Right lobe of liver (tissue), 6 donors: ENCODE data around the gene ALK. TPM values are rescaled to one million over a fixed set of nuclear protein-coding genes. Genes with fewer than 3 reads are reported as not detected.

Experiments
- ATAC-seq, 4 donors: fragments of 200-7000 bp; cut with Tn5 transposase; one replicate each; pipeline ENCODE4 v1.9.1; 2020; ENCODE audit warnings: mild to moderate bottlenecking in 4 of 4, moderate library complexity in 4 of 4
- DNase-seq, 3 donors: peaks; one replicate each; pipeline ENCODE4 v3.0.0-alpha.2; 2020
- H3K27ac ChIP-seq, 3 donors: fragments of 200-600 bp; one replicate each; pipeline ENCODE4 v1.8.0; 2022
- H3K27me3 ChIP-seq, 2 donors: fragments of 200-600 bp; one replicate each; pipeline ENCODE4 v1.8.0; 2022
- H3K36me3 ChIP-seq, 4 donors: fragments of 200-600 bp; sonication (generic) in 1 of 4; one replicate each; pipeline versions ENCODE4 v1.5.1 to v1.8.0; 2017 to 2022; ENCODE audit warnings: control low read depth in 1 of 4
- H3K4me1 ChIP-seq, 4 donors: fragments of 200-600 bp; sonication (generic) in 1 of 4; one replicate each; pipeline versions ENCODE4 v1.5.1 to v1.8.0; 2017 to 2022; ENCODE audit warnings: control low read depth in 1 of 4
- H3K4me3 ChIP-seq, 3 donors: fragments of 200-600 bp; one replicate each; pipeline ENCODE4 v1.8.0; 2022
- H3K9me3 ChIP-seq, 4 donors: fragments of 200-600 bp; sonication (generic) in 1 of 4; one replicate each; pipeline versions ENCODE4 v1.5.1 to v1.8.0; 2017 to 2022; ENCODE audit warnings: control low read depth in 1 of 4
- POLR2A ChIP-seq: fragments of 450-650 bp; IDR thresholded peaks from one replicate; pipeline ENCODE4 v1.6.1; 2017; ENCODE audit warnings: antibody characterized with exemption, mild to moderate bottlenecking
- whole genome bisulfite sequencing: methylation state at CpG from one replicate; pipeline ENCODE4 v1.1.6; 2018; ENCODE audit warnings: low coverage, low lambda C conversion rate; ENCODE audit not compliant: insufficient coverage; ENCODE audit errors: missing lambda C conversion rate; 5-methylcytosine and 5-hydroxymethylcytosine counted together
- intact Hi-C, 2 donors: fragments of 100-400 bp; cut with DNase I; formaldehyde crosslinking; loops; one replicate each; pipeline versions ENCODE4 v1.11.2 to v1.14.1; 2022
- total RNA-seq, 6 experiments: library from RNA; depleted of rRNA in 2 of 6; stranded (reverse); fragments of >200 nt in 2 of 6; fragmentation: NEBNext Ultra II Directional in 3 of 6; extraction: Animal tissue kit (Norgen Biotek cat#: 25700) in 3 of 6; gene quantifications; one replicate each; pipeline versions ENCODE4 v1.1.0 to v1.2.4, GENCODE V29; 2016 to 2023
- TF ChIP-seq, protein P1 (sequence below), 4 donors: fragments of 200-600 bp in 3 of 4; fragments of 450-650 bp in 1 of 4; IDR thresholded peaks; one replicate each; pipeline versions ENCODE4 v1.5.1 to v1.8.0; 2016 to 2022; ENCODE audit warnings: antibody characterized with exemption in 4 of 4, mild to moderate bottlenecking in 2 of 4
- donor health status: DM: no; HTN: yes; CAD: no.
- donor health status: DM: no; HTN: no; CAD: no.
- donor health status: DM: no; HTN: no; CAD: no.
- donor health status: DM: no; HTN: yes; CAD: no.
- donor health status: DM: no; HTN: yes; CAD: no.

Gene ALK
- total RNA-seq, 6 experiments from 2014 or later: 0.04 to 0.06 TPM; not detected in 4

DNA sequence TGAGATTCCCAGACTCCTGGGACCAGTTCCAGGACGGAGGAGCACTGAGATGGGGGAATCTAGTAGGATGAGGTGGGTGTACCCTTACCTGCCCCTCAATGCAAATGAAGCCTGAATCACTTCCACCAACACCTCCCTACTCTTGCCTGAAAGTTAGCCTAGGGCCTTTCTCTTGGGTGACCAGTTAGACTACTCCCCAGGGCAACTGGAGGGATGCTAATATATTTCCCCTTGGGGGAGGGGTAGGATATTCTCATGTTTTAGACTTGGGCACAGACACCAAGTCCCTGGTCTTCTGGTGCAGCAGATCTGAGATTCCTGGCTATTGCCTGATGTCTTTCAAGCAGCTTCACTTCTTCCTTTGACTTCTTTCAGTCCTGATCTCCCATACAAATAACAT lies 334.5 kb downstream of the ALK start:
- Histone ChIP-seq H3K36me3 (no peaks in the 10 kb centered on the region), H3K9me3 (no peaks in the 10 kb centered on the region), H3K4me3 (no peak overlapping the region), H3K27ac (no peak overlapping the region), H3K27me3 (no peaks in the 10 kb centered on the region), H3K4me1 (peaks cover 0 to 16% (median 2%) of the 10 kb centered on the region in 4 donors)
- DNase-seq: no peak
- WGBS: 83% methylated on average over 1 of the region's 1 CpG
- no peak for TF ChIP-seq POLR2A
- TF ChIP-seq, protein P1, sequence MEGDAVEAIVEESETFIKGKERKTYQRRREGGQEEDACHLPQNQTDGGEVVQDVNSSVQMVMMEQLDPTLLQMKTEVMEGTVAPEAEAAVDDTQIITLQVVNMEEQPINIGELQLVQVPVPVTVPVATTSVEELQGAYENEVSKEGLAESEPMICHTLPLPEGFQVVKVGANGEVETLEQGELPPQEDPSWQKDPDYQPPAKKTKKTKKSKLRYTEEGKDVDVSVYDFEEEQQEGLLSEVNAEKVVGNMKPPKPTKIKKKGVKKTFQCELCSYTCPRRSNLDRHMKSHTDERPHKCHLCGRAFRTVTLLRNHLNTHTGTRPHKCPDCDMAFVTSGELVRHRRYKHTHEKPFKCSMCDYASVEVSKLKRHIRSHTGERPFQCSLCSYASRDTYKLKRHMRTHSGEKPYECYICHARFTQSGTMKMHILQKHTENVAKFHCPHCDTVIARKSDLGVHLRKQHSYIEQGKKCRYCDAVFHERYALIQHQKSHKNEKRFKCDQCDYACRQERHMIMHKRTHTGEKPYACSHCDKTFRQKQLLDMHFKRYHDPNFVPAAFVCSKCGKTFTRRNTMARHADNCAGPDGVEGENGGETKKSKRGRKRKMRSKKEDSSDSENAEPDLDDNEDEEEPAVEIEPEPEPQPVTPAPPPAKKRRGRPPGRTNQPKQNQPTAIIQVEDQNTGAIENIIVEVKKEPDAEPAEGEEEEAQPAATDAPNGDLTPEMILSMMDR (IDR thresholded peaks at IDR 0.05): no peak
- intact Hi-C loops: no loop called here
- ATAC-seq: no peak

DNA sequence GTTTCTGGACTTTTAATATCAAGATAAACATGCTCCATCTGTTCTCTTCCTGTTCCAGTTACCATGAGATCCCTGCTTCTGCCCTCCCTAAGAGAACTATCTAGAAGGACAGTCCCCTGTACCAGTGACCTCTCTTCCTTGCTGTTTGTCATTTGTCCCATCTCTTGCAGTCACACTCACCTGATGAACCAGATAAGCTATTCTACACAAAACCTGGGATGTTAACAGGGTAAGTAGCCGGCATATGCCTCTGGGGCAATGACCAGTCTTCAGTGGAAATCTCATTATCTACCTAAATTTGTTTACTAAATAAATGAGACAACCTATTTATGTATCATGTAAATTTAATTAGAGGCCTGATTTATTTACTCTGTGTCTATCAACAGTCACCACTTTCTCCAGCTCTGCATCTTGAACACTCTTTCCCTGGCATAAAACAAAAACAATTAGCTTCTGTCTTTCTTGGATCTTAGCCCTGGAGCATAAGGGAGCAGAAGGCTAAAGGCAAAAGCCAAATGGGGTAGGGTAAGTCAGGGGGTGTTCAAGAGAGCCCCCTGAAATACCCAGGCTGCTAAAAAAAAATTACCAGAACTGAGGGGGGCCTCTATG lies 337.7 kb downstream of the ALK start:
- Histone ChIP-seq H3K9me3 (no peaks in the 10 kb centered on the region), H3K4me3 (no peak overlapping the region), H3K4me1 (no peaks in the 10 kb centered on the region), H3K27me3 (no peaks in the 10 kb centered on the region), H3K36me3 (no peaks in the 10 kb centered on the region), H3K27ac (no peak overlapping the region)
- TF ChIP-seq, protein P1 (IDR thresholded peaks at IDR 0.05): no peak
- no peak for TF ChIP-seq POLR2A
- intact Hi-C loops: no loop called here
- no peak for DNase-seq
- ATAC-seq: no peak
- 93% methylated on average over 1 of the region's 1 CpG for WGBS

DNA sequence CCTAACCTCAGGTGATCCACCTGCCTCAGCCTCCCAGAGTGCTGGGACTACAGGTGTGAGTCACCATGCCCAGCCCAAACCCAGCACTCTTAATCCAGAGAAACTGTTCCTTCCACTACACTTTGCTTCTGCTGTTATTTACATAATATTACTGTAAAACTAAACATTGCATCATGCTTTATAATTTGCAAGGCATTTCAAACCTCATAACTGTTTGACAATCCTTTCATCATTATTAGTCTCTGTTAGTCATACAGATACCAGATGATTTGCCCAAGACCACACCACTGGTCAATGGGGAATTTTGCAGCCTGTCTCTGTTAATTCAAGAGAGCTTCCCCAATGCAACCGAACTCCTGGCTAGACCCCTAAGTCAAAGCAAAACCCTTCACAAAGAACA lies 338.3 kb downstream of the ALK start:
- H3K27me3 ChIP-seq: no peaks in the 10 kb centered on the region
- TF ChIP-seq, protein P1 (IDR thresholded peaks at IDR 0.05): no peak
- no peak for TF ChIP-seq POLR2A
- intact Hi-C loops: no loop called here
- no peaks in the 10 kb centered on the region for H3K36me3 ChIP-seq
- H3K27ac ChIP-seq: no peak overlapping the region
- no peaks in the 10 kb centered on the region for H3K4me1 ChIP-seq
- H3K4me3 ChIP-seq: no peak overlapping the region
- DNase-seq: no peak
- ATAC-seq: no peak
- WGBS: 78% methylated on average over 1 of the region's 1 CpG
- no peaks in the 10 kb centered on the region for H3K9me3 ChIP-seq

DNA sequence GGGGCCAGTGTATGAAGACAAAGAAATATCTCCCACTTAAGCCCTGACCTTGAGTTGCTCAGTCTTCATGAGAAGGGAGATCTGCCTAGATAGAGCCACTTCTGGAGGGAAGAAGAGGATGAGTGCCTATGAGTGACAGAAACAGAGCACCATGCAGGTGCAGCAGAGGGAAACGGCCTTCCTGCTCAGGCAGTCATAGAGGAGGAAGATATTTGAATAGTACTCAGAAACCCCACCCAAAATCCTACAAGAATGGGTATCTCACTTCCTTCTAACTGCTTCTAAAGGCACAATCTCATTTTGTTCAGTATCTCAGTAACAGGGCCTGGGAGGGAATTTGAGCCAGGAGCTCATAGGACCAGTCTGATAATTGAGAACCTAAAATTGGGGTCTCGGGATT lies 339.3 kb downstream of the ALK start:
- Histone ChIP-seq H3K9me3 (no peaks in the 10 kb centered on the region), H3K36me3 (no peaks in the 10 kb centered on the region), H3K27ac (no peak overlapping the region), H3K27me3 (no peaks in the 10 kb centered on the region), H3K4me3 (no peak overlapping the region), H3K4me1 (no peaks in the 10 kb centered on the region)
- ATAC-seq (no peak), DNase-seq (no peak)
- intact Hi-C loops: no loop called here
- no peak for TF ChIP-seq POLR2A
- TF ChIP-seq, protein P1 (IDR thresholded peaks at IDR 0.05): no peak
- WGBS: 70% methylated on average over 2 of the region's 2 CpGs

DNA sequence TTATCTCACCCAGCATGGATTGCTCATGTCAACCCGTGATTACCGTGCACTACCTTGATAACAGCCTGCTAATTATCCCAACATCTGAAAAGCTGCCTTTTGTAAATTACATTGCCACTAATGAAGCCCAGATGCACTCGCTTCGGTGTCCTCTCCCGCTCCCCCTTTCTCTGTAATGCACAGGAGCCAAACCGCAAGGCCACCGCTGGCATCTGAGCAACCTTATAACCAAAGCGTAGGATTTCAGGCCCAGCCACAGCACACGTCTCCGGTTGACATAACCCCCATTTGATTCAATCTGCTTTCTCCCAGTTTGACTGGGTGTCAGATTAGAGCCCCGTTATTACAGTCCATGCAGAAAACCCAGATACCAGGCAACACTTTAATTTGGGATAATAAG lies 341.2 kb downstream of the ALK start:
- Histone ChIP-seq H3K27me3 (no peaks in the 10 kb centered on the region), H3K9me3 (no peaks in the 10 kb centered on the region), H3K36me3 (no peaks in the 10 kb centered on the region), H3K27ac (no peak overlapping the region), H3K4me3 (no peak overlapping the region), H3K4me1 (no peaks in the 10 kb centered on the region)
- ATAC-seq (no peak), DNase-seq (no peak)
- intact Hi-C loops: no loop called here
- TF ChIP-seq, protein P1 (IDR thresholded peaks at IDR 0.05): no peak
- no peak for TF ChIP-seq POLR2A
- 85% methylated on average over 11 of the region's 11 CpGs for WGBS
